Suprapubic skin (tissue), 4 donors: ENCODE results near the gene SLC16A1. TPM values are rescaled to one million over a fixed set of nuclear protein-coding genes. Genes with fewer than 3 reads are reported as not detected.

Source experiments
- DNase-seq, 2 donors: peaks; one replicate each; pipeline ENCODE4 v3.0.0-alpha.2; 2019; ENCODE audit warnings: low spot score in 2 of 2
- H3K27ac ChIP-seq: fragments of 200-600 bp; sonication (generic); one replicate; pipeline ENCODE4 v1.5.1; 2019
- H3K27me3 ChIP-seq: fragments of 200-600 bp; sonication (generic); one replicate; pipeline ENCODE4 v1.5.1; 2019
- H3K36me3 ChIP-seq: fragments of 200-600 bp; sonication (generic); one replicate; pipeline ENCODE4 v1.5.1; 2019
- H3K4me1 ChIP-seq: fragments of 200-600 bp; sonication (generic); one replicate; pipeline ENCODE4 v1.5.1; 2019
- H3K4me3 ChIP-seq: fragments of 200-600 bp; sonication (generic); one replicate; pipeline ENCODE4 v1.5.1; 2019; ENCODE audit warnings: mild to moderate bottlenecking
- H3K9me3 ChIP-seq: fragments of 200-600 bp; sonication (generic); one replicate; pipeline ENCODE4 v1.5.1; 2019
- EP300 ChIP-seq: sonication (generic); formaldehyde crosslinking; IDR thresholded peaks from one replicate; pipeline ENCODE4 v1.6.1; 2017; ENCODE audit warnings: antibody characterized with exemption
- POLR2A ChIP-seq, 2 donors: fragments of 450-650 bp; IDR thresholded peaks; one replicate each; pipeline ENCODE4 v1.6.1; 2017; ENCODE audit warnings: antibody characterized with exemption in 2 of 2, mild to moderate bottlenecking in 2 of 2, moderate library complexity in 2 of 2
- POLR2AphosphoS5 ChIP-seq, 3 donors: sonication (generic); formaldehyde crosslinking; IDR thresholded peaks; one replicate each; pipeline ENCODE4 v1.6.1; 2017; ENCODE audit warnings: antibody characterized with exemption in 3 of 3
- WGBS: methylation state at CpG from one replicate; pipeline ENCODE4 v1.1.5; 2018; 5-methylcytosine and 5-hydroxymethylcytosine counted together
- total RNA-seq, 4 donors: library from RNA; depleted of rRNA; stranded (reverse); fragments of >200 nt; gene quantifications; one replicate each; pipeline ENCODE4 v1.1.0, GENCODE V29; 2016
- TF ChIP-seq, protein P1 (sequence below), 2 donors: fragments of 200-600 bp in 1 of 2; fragments of 450-650 bp in 1 of 2; sonication (generic) in 1 of 2; IDR thresholded peaks; one replicate each; pipeline ENCODE4 v1.5.1; 2016 to 2019; ENCODE audit warnings: antibody characterized with exemption in 2 of 2, mild to moderate bottlenecking in 1 of 2, moderate library complexity in 1 of 2

Gene SLC16A1
- total RNA-seq, 4 donors from 2014 or later, result 17.0 to 37.2 (median 21.9) TPM

DNA sequence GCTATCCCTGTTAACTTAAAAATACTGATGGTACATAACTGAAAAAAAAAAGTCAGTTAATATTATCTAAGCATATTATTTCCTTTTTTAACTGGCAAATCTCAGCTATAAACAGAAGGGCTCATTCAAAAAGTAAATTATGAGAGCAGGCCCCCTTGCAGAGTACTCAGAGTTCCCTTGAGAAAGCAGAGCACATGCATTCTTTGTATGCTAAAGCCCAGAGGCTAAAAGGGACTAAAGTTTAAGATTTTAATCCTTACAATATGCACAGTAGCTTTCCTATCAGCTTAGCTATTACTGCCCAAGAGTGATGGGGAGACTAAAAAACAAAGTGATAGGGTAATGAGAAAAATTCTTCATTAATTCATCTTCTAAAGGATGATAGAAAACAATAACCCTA, 18.5 kb downstream of the SLC16A1 start:
- Histone ChIP-seq H3K27ac (no peak overlapping the region), H3K4me3 (no peak overlapping the region), H3K36me3 (no peaks in the 10 kb centered on the region), H3K4me1 (peaks cover 19% of the 10 kb centered on the region), H3K27me3 (no peaks in the 10 kb centered on the region), H3K9me3 (no peaks in the 10 kb centered on the region)
- no peak for DNase-seq
- TF ChIP-seq POLR2A (IDR thresholded peaks at IDR 0.05), result no peak
- TF ChIP-seq, protein P1, sequence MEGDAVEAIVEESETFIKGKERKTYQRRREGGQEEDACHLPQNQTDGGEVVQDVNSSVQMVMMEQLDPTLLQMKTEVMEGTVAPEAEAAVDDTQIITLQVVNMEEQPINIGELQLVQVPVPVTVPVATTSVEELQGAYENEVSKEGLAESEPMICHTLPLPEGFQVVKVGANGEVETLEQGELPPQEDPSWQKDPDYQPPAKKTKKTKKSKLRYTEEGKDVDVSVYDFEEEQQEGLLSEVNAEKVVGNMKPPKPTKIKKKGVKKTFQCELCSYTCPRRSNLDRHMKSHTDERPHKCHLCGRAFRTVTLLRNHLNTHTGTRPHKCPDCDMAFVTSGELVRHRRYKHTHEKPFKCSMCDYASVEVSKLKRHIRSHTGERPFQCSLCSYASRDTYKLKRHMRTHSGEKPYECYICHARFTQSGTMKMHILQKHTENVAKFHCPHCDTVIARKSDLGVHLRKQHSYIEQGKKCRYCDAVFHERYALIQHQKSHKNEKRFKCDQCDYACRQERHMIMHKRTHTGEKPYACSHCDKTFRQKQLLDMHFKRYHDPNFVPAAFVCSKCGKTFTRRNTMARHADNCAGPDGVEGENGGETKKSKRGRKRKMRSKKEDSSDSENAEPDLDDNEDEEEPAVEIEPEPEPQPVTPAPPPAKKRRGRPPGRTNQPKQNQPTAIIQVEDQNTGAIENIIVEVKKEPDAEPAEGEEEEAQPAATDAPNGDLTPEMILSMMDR (IDR thresholded peaks at IDR 0.05), result no peak
- TF ChIP-seq EP300, result no peak
- no peak for TF ChIP-seq POLR2AphosphoS5 (IDR thresholded peaks at IDR 0.05)

DNA sequence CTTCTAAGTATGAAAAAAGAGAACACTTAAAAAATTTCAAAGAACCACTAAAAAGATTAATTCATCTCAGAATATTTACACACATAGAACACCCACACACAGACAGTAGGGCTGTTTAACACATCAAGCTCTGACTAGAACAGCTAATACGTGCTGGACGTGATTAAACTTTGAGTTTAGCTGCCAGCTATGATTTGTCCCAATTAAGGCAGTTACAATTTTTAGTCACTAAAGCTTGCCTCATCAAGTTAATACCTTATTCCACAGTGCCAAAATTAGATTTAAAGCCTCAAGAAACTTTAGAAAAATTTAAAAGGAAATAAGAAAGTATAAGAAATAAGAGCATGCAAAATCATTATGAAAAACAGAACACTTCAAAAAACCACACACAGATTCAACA, 18.9 kb downstream of the SLC16A1 start:
- peaks cover 19% of the 10 kb centered on the region for H3K4me1 ChIP-seq
- H3K36me3 ChIP-seq, result no peaks in the 10 kb centered on the region
- no peak overlapping the region for H3K27ac ChIP-seq
- no peak overlapping the region for H3K4me3 ChIP-seq
- TF ChIP-seq EP300 (no peak), POLR2AphosphoS5 (IDR thresholded peaks at IDR 0.05) (no peak), POLR2A (IDR thresholded peaks at IDR 0.05) (no peak)
- TF ChIP-seq, protein P1 (IDR thresholded peaks at IDR 0.05), result no peak
- 33% methylated on average over 2 of the region's 2 CpGs for WGBS
- DNase-seq, result no peak
- no peaks in the 10 kb centered on the region for H3K27me3 ChIP-seq
- H3K9me3 ChIP-seq, result no peaks in the 10 kb centered on the region

GRCh38 chr1:112935461-112936111, 20.4 kb downstream of the SLC16A1 start:
- no peaks in the 10 kb centered on the region for H3K27me3 ChIP-seq
- peaks cover 19% of the 10 kb centered on the region for H3K4me1 ChIP-seq
- H3K27ac ChIP-seq, result no peak overlapping the region
- H3K36me3 ChIP-seq, result no peaks in the 10 kb centered on the region
- H3K4me3 ChIP-seq, result no peak overlapping the region
- TF ChIP-seq, protein P1 (IDR thresholded peaks at IDR 0.05), result no peak
- no peak for TF ChIP-seq EP300
- TF ChIP-seq POLR2A (IDR thresholded peaks at IDR 0.05), result no peak
- no peak for TF ChIP-seq POLR2AphosphoS5 (IDR thresholded peaks at IDR 0.05)
- no peak for DNase-seq
- H3K9me3 ChIP-seq, result no peaks in the 10 kb centered on the region

DNA sequence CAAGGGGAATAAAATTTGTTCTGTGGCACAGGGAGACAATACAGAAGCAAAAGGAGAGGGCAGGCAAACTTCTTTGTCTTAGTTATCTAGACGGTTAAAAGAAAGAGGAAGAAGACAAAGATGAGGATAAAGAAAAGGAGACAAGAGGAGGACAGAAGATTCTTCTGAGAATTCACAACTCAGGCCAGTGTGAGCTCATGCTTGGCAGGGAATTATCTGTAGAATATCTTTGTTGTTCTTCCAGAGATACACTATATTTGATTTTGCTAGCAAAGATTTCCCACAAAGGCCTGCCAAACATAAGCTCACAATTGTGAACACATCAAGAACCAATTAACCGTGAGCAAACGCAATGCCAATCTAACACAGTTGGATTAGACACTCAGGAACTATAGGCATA, 21.4 kb downstream of the SLC16A1 start:
- Histone ChIP-seq H3K36me3 (no peaks in the 10 kb centered on the region), H3K4me3 (no peak overlapping the region), H3K27ac (no peak overlapping the region), H3K4me1 (peaks cover 19% of the 10 kb centered on the region), H3K9me3 (no peaks in the 10 kb centered on the region), H3K27me3 (no peaks in the 10 kb centered on the region)
- DNase-seq, result no peak
- TF ChIP-seq, protein P1 (IDR thresholded peaks at IDR 0.05), result no peak
- TF ChIP-seq POLR2A (IDR thresholded peaks at IDR 0.05) (no peak), POLR2AphosphoS5 (IDR thresholded peaks at IDR 0.05) (no peak), EP300 (no peak)
- 53% methylated on average over 3 of the region's 3 CpGs for WGBS

DNA sequence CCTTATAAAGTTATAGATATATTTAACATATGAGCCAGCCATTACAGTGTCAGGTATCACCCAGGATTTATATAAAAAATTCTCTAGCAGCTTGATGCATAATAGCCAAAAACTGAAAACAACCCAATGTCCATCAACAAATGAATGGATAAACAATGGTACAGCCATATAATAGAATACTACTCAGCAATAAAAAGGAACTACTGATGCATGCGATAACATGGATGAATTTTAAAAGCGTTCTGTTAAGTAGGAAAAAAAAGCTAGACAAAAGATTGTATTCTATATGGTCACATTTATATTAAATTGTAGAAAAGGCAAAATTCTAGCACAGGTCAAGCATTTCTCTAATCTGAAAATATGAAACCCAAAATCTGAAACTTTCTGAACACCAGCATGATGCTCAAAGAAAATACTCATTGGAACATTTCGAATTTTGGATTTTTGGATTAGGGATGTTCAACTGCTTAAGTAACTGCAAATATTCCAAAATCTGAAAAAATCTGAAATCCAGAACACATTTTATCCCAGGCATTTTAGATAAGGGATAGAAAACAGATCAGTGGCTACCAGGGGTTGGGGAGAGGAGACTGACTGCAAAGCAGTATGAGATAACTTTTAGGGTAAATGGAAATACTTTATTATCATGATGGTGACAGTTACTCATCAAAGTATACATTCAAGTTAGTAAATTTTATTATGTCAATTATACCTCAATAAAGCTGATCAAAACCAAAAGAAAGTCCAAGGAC, 22.0 kb downstream of the SLC16A1 start:
- DNase-seq, result no peak
- TF ChIP-seq, protein P1 (IDR thresholded peaks at IDR 0.05), result no peak
- TF ChIP-seq POLR2AphosphoS5 (IDR thresholded peaks at IDR 0.05), result no peak
- TF ChIP-seq POLR2A (IDR thresholded peaks at IDR 0.05), result no peak
- TF ChIP-seq EP300, result no peak
- Histone ChIP-seq H3K4me3 (no peak overlapping the region), H3K9me3 (no peaks in the 10 kb centered on the region), H3K27me3 (no peaks in the 10 kb centered on the region), H3K27ac (no peak overlapping the region), H3K4me1 (peaks cover 19% of the 10 kb centered on the region), H3K36me3 (no peaks in the 10 kb centered on the region)
- WGBS, result 98% methylated on average over 3 of the region's 3 CpGs
